LNCaP clone FGC (cell line): ENCODE results near the gene COX5B.
A peak's percentile ranks its signal among the peaks of the same experiment; 100 is the strongest.
"Not testable (repeated sequence)": the region's sequence is repeated elsewhere in the genome, so short reads cannot be mapped to it uniquely, and the experiment has no call there.

ENCODE experiments used
- DNase-seq: peaks from one replicate; pipeline ENCODE4 v3.0.0-alpha.2; 2011; ENCODE audit warnings: low read depth
- H3K4me3 ChIP-seq: 2 replicates; pipeline ENCODE4 v1.5.1; 2011; ENCODE audit warnings: mild to moderate bottlenecking, low read depth, low read length, control low read depth
- TF ChIP-seq, protein P1 (sequence below): IDR thresholded peaks from 2 replicates; pipeline ENCODE4 v1.5.1; 2012; ENCODE audit warnings: mild to moderate bottlenecking; ENCODE audit not compliant: control insufficient read depth, insufficient read depth; ENCODE audit errors: extremely low read depth

COX5B gene

GRCh38 chr2:97663962-97664635 lies 18.2 kb downstream of the COX5B start, which contains the start of gene ACTR1B:
Gene ACTR1B (minus strand): TSS chr2:97664044. CDS start chr2:97663890, 154 bp downstream.
- DNase-seq = peak; percentile 91
- TF ChIP-seq, protein P1, sequence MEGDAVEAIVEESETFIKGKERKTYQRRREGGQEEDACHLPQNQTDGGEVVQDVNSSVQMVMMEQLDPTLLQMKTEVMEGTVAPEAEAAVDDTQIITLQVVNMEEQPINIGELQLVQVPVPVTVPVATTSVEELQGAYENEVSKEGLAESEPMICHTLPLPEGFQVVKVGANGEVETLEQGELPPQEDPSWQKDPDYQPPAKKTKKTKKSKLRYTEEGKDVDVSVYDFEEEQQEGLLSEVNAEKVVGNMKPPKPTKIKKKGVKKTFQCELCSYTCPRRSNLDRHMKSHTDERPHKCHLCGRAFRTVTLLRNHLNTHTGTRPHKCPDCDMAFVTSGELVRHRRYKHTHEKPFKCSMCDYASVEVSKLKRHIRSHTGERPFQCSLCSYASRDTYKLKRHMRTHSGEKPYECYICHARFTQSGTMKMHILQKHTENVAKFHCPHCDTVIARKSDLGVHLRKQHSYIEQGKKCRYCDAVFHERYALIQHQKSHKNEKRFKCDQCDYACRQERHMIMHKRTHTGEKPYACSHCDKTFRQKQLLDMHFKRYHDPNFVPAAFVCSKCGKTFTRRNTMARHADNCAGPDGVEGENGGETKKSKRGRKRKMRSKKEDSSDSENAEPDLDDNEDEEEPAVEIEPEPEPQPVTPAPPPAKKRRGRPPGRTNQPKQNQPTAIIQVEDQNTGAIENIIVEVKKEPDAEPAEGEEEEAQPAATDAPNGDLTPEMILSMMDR = peak; percentile 22
- peak within 1 kb of the TSS; percentile 90 for H3K4me3 ChIP-seq

GRCh38 chr2:97664636-97664970 lies 18.7 kb downstream of the COX5B start:
- DNase-seq = no peak
- H3K4me3 ChIP-seq = peak overlapping the region; percentile 90
- TF ChIP-seq, protein P1 = no peak

GRCh38 chr2:97669448-97669847 lies 23.6 kb downstream of the COX5B start, which contains the start of gene C2orf92:
Gene C2orf92 (plus strand): TSS chr2:97669713. CDS start chr2:97669789, 76 bp downstream.
- no peak for DNase-seq
- H3K4me3 ChIP-seq = no peak within 1 kb of the TSS
- TF ChIP-seq, protein P1 = no peak

DNA sequence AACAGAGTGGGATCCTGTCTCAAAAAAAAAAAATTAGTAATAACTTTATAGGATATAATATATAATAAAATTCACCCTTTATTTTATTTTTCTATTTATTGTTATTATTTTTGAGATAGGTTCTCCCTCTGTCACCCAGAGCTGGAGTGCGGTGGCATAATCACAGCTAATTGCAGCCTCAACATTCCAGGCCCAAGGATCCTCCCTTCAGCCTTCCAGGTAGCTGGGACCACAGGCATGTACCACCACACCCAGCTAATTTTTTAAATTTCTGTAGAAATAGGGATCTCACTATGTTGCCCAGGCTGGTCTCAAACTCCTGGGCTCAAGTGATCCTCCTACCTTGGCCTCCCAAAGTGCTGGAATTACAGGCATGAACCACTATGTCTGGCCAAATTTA lies 24.6 kb downstream of the COX5B start:
- TF ChIP-seq, protein P1 = no peak
- H3K4me3 ChIP-seq = no peak overlapping the region
- DNase-seq = no peak

GRCh38 chr2:97671526-97671925 lies 25.7 kb downstream of the COX5B start:
- H3K4me3 ChIP-seq = no peak overlapping the region
- no peak for DNase-seq
- TF ChIP-seq, protein P1 = no peak

DNA sequence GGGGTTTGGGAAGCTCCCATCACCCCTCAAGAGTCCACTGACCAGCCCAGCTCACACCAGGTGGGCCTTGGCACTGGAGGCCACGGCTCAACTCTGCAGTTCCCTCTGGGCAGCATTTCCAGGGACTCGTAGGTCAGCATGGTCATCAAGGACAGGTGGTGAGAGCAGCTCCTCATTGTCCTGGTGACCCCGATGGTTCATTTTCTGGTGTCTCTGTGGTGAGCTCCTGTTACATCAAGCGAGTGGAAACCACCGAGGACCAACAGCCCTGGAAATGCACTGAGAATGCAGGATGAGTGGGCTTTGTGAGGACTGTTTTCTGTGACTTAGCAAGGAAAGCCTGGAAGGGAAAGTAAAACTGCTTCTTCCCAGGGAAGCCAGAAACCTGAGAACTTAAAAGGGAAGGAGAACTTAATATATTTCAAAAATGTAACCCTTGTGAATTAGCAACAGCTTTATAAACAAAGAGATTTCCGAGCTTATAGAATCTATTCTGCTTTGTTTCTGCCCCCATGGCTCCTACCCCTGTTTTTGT lies 26.8 kb downstream of the COX5B start:
- DNase-seq, H3K4me3 ChIP-seq: not testable (repeated sequence)

DNA sequence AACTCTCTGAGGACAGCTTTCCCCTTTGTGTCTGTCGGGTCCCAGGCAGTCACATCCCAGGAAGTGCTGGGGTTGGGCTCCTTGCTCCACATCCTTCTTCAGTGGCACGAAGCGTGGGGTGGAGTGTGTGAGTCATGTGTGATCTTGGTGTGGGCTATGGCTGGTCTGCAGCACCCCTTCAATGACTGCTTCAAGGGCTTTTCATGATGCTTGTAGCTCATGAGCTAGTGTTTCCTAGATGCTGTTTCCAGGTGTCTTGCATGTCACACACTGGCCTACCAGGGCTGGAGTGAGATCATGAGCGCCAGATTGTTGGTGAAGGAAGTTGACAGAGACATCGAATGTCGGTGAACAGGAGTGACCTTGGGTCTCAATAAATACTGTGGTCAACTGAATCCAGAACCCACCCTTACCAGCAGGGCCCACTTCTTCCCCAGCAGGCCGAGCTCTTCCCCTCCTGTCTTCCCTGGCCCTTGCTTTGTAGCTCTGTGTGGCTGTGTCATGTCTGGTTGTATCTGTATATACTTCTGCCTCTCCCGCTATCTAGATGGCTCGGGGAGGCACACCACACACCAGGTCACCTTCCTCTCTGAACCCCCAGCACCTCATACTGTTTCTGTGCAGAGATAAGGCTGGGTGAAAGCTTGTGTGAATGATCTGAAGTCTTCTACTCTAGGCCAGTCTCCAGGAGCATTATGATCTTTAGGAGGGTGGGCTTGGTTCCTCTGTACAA lies 27.5 kb downstream of the COX5B start:
- DNase-seq = no peak
- TF ChIP-seq, protein P1 = no peak
- no peak overlapping the region for H3K4me3 ChIP-seq
